Common myeloid progenitor, CD34-positive (primary cell): ENCODE measurements around the gene CXCR6.

ENCODE experiments used
- CTCF ChIA-PET: fragments of 350-600 bp; sonication (Branson Sonifier 250); formaldehyde crosslinking; loops from one replicate; lab custom pipeline; 2021; ENCODE audit warnings: antibody characterized with exemption; lab: Charles Lee
- POLR2A ChIA-PET: fragments of 350-600 bp; sonication (Branson Sonifier 250); formaldehyde crosslinking; loops from one replicate; lab custom pipeline; 2021; ENCODE audit warnings: antibody characterized with exemption; lab: Charles Lee
- DNase-seq, 3 donors: peaks; one replicate each; pipeline versions ENCODE4 v3.0.0 to v3.0.0-alpha.2; 2013
- H3K27ac ChIP-seq, 2 experiments: 1 replicate in 1 of 2; 2 replicates in 1 of 2; pipeline ENCODE4 v1.7.0; 2013; ENCODE audit warnings: inconsistent platforms in 2 of 2, low read length in 2 of 2, mild to moderate bottlenecking in 2 of 2, low read depth in 1 of 2, moderate library complexity in 1 of 2; ENCODE audit not compliant: severe bottlenecking in 2 of 2, insufficient read depth in 1 of 2, poor library complexity in 1 of 2
- H3K27me3 ChIP-seq, 5 experiments: replicated peaks in 2 of 5; 1 replicate in 3 of 5; 2 replicates in 2 of 5; pipeline versions ENCODE4 v1.6.1 to v1.7.0; 2013; ENCODE audit warnings: low read length in 4 of 5, mild to moderate bottlenecking in 2 of 5, moderate library complexity in 2 of 5, inconsistent platforms in 1 of 5; ENCODE audit not compliant: insufficient read depth in 5 of 5, control insufficient read depth in 4 of 5
- H3K36me3 ChIP-seq, 4 experiments: 1 replicate in 2 of 4; 2 replicates in 2 of 4; pipeline versions ENCODE4 v1.6.1 to v1.7.0; 2013; ENCODE audit warnings: low read length in 3 of 4, control low read depth in 1 of 4, mild to moderate bottlenecking in 1 of 4; ENCODE audit not compliant: control insufficient read depth in 4 of 4, insufficient read depth in 4 of 4
- H3K4me1 ChIP-seq, 4 experiments: 1 replicate in 3 of 4; 2 replicates in 1 of 4; pipeline versions ENCODE4 v1.6.1 to v1.7.1; 2013; ENCODE audit warnings: low read length in 3 of 4, mild to moderate bottlenecking in 3 of 4, control low read depth in 1 of 4, inconsistent platforms in 1 of 4, moderate library complexity in 1 of 4; ENCODE audit not compliant: control insufficient read depth in 4 of 4, insufficient read depth in 4 of 4; ENCODE audit errors: control extremely low read depth in 1 of 4
- H3K4me3 ChIP-seq, 7 experiments: 1 replicate in 4 of 7; 2 replicates in 3 of 7; pipeline versions ENCODE4 v1.5.1 to v1.7.0; 2013; ENCODE audit warnings: mild to moderate bottlenecking in 7 of 7, low read length in 6 of 7, moderate library complexity in 6 of 7, inconsistent platforms in 2 of 7, low read depth in 2 of 7, control low read depth in 1 of 7; ENCODE audit not compliant: insufficient read depth in 4 of 7, control insufficient read depth in 1 of 7; ENCODE audit errors: extremely low read depth in 1 of 7
- H3K9me3 ChIP-seq, 5 experiments: 1 replicate in 4 of 5; 2 replicates in 1 of 5; pipeline versions ENCODE4 v1.6.1 to v1.7.1; 2013; ENCODE audit warnings: low read length in 4 of 5, mild to moderate bottlenecking in 2 of 5, inconsistent platforms in 1 of 5, low read depth in 1 of 5, moderate library complexity in 1 of 5; ENCODE audit not compliant: control insufficient read depth in 4 of 5, insufficient read depth in 2 of 5; ENCODE audit errors: control extremely low read depth in 1 of 5
- WGBS: methylation state at CpG from one replicate; pipeline ENCODE4 v1.1.5; 2013; ENCODE audit not compliant: insufficient coverage; 5-methylcytosine and 5-hydroxymethylcytosine counted together

CXCR6 gene

DNA sequence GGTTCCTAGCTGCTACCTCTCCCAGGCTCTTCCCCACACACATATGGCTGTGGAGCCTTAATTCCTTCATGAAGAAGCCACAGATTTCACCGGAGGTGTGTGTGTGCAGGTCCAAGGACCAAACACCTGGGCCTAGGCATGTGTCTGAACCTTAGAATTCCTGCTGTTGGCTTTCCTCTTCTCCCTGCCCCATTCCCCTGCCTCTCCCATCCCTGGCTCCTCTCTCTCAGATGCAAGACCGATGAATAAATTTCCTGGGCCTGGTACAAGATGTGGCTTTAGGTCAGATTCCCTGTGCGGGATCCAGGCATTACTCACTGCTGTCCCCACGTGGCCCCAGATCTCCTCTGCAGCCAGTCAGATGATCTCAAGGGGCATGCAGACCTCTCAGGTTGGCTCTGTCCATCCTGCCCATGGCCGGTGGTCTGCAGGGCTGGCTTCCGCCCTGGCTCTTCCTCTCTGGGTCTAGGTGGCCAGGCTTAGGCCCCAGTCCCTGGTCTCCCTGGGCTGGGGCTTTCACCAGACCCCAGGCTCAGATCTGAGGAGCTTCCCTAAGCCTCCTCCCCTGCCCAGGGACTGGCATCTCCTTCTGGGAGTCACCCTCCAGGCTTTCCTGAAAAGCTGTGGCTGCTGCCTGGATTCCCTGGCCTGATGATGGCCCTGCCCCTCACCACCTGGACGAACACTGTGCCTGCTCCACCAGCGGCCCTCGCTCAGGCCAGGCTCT, 36.4 kb upstream of the CXCR6 start:
- WGBS = 88% methylated on average over 8 of the region's 9 CpGs
- Histone ChIP-seq H3K27ac (no peak overlapping the region), H3K4me1 (peaks cover 0 to 5% (median 1%) of the 10 kb centered on the region in 4 experiments), H3K27me3 (no peaks in the 10 kb centered on the region), H3K4me3 (no peak overlapping the region), H3K9me3 (peaks cover 0 to 7% (median 0%) of the 10 kb centered on the region in 5 experiments), H3K36me3 (no peaks in the 10 kb centered on the region)
- DNase-seq = peak in 1 of 3 donors; percentile 25
- ChIA-PET CTCF (interaction anchor here (0.7 to 3.4 kb wide), 4 partner anchors 15 to 159 kb away, joined by 3 to 15 read pairs (median 3); no protein-coding TSS in a partner anchor), POLR2A (no interaction called here)

DNA sequence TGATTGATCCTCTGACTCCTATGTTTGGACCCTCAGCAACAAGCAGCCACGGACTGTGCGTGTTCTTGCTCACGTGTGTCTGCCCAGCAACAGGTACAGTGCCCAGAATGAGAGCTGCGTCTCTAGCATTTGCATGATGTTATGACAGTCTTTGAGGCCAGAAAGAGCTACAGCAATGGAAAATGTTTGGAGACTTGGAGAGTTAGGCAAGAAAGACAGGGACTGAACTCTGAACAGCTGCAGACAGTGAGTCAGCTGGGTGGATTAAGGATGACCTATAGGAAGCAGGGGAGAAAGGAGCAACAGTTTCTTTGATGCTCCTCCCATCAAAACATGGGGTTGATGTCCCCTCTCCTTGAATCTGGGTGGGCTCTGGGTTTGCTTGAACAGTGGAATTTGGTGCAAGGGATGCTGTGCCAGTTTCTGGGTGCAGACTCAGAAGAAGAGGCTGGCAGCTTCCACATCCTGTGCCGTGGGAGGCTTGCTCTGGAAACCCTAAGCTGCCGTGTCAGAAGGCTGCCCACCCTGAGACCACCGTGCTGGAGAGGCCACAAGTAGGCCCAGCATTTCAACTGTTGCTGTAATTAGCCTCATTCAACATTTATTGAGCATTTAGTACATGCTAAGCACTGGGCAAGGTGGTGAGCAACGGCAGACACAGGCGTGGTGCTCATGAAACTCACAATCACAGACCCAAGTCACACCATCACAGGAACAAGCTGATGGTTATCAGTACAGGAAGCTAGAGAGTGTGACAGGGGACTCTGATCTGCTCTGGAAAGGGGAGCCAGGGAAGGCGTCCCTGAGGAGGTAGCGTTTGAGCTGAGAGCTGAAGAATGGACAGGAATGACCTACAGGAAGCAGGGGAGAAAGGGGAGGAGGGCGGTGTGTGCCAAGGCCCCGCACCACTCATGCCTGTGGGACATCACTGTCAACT, 35.2 kb upstream of the CXCR6 start:
- Histone ChIP-seq H3K27me3 (no peaks in the 10 kb centered on the region), H3K27ac (no peak overlapping the region), H3K36me3 (no peaks in the 10 kb centered on the region), H3K4me1 (peaks cover 0 to 5% (median 1%) of the 10 kb centered on the region in 4 experiments), H3K9me3 (peaks cover 0 to 7% (median 0%) of the 10 kb centered on the region in 5 experiments), H3K4me3 (no peak overlapping the region)
- DNase-seq = peak in 1 of 3 donors; percentile 14
- CTCF ChIA-PET = interaction anchor here (0.7 to 3.4 kb wide), 8 partner anchors 14 to 161 kb away, joined by 3 to 15 read pairs (median 3); no protein-coding TSS in a partner anchor
- WGBS = 78% methylated on average over 9 of the region's 13 CpGs
- POLR2A ChIA-PET = no interaction called here

DNA sequence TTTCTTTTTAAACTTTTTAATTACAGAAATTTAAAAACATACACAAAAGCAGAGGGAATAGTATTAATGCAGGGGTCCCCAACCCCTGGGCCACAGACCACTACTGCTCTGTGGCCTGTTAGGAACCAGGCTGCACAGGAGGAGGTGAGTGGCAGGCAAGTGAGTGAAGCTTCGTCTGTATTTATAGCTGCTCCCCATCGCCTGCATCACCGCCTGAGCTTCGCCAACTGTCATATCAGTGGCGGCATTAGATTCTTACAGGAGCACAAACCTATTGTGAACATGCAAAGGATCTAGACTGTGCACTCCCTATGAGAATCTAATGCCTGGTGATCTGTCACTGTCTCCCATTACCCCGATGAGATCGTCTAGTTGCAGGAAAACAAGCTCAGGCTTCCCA, 34.5 kb upstream of the CXCR6 start:
- Histone ChIP-seq H3K36me3 (no peaks in the 10 kb centered on the region), H3K4me1 (peaks cover 0 to 5% (median 1%) of the 10 kb centered on the region in 4 experiments), H3K9me3 (peaks cover 0 to 7% (median 0%) of the 10 kb centered on the region in 5 experiments), H3K27ac (no peak overlapping the region), H3K4me3 (no peak overlapping the region), H3K27me3 (no peaks in the 10 kb centered on the region)
- ChIA-PET CTCF (interaction anchor here (1.0 to 3.4 kb wide), 4 partner anchors 13 to 146 kb away, joined by 3 to 15 read pairs (median 4); no protein-coding TSS in a partner anchor), POLR2A (no interaction called here)
- no peak for DNase-seq
- 100% methylated on average over 4 of the region's 7 CpGs for WGBS

DNA sequence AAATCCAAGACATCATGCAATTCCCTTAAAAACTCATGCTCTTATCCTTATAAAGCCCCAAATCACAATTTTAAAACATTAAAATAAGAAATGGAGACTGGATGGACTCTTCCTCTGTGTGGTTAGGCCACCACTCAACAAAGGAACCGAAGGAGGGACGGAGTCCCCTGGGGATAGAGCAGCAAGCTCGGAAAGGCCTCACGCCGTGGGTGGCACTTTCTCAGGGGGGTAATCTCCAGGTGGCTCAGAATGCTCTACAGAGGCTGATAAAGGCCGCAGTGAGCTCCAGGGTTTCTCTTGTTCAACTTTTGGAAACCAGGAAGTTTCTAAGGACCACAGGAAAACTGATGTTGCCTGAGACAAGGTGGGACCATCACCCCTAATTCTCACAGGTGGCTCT, 33.7 kb upstream of the CXCR6 start:
- Histone ChIP-seq H3K9me3 (peaks cover 0 to 7% (median 0%) of the 10 kb centered on the region in 5 experiments), H3K4me3 (no peak overlapping the region), H3K4me1 (peaks cover 0 to 5% (median 1%) of the 10 kb centered on the region in 4 experiments), H3K27ac (no peak overlapping the region), H3K36me3 (no peaks in the 10 kb centered on the region), H3K27me3 (no peaks in the 10 kb centered on the region)
- ChIA-PET CTCF (no interaction called here), POLR2A (no interaction called here)
- DNase-seq = no peak
- 91% methylated on average over 6 of the region's 6 CpGs for WGBS

DNA sequence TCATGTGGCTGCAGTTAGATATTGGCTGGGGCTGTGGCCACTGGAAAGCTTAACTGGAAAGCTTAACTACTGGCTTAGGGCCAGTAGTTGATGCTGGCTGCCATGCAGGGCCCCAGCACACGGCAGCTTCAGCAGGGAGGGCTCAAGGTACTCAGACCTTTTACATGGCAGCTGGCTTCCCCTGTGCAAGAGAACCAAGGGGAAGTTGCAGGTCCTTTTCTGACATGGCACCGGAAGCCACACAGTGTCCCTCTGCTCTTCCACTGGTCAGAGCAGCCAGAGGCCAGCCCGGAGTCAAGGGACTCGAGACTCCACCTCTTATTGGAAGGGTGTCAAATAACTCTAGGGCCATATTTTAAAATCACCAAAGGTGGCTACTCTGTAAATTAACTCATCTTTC, 32.4 kb upstream of the CXCR6 start:
- POLR2A ChIA-PET = no interaction called here
- CTCF ChIA-PET = interaction anchor here (0.8 to 1.7 kb wide), 5 partner anchors 10 to 148 kb away, joined by 3 to 5 read pairs (median 4); no protein-coding TSS in a partner anchor

DNA sequence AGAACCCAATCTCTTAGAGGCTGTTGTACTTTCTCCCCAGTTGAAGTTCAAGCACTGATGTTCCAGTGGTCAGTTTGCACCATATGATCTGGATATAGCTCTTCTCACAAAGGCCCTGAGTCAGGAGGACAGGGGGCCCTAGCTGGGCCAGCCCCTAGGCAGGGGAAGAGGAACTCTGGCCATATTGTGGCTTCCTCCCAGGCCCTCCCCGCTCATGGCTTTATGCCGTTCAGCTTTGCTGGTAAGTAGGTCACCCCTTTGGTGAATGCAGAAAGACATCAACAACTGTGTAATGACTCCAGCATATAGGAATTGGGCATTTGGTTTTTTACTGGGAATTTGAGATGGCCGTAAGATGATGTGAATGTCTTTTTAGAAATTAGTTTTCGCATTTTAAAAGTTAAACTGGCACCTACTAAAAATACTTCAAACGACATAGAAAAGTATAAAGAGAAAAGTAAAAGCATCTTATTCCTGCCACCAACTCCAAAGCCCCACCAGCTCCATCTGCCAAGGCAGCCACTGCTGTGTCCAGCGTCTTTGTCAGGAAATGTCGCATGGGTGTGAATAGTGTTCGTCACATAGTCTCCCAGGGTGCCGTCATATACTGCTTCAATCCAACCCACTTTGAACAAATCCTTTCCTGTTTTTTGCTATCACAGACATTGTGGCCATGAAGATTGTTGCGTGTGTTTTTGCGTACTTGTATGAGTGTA, 31.6 kb upstream of the CXCR6 start:
- CTCF ChIA-PET = interaction anchor here (0.8 to 1.7 kb wide), 5 partner anchors 10 to 149 kb away, joined by 3 to 5 read pairs (median 4); no protein-coding TSS in a partner anchor
- WGBS = 87% methylated on average over 4 of the region's 11 CpGs
- Histone ChIP-seq H3K36me3 (no peaks in the 10 kb centered on the region), H3K4me3 (no peak overlapping the region), H3K4me1 (peaks cover 0 to 5% (median 1%) of the 10 kb centered on the region in 4 experiments), H3K9me3 (no peaks in the 10 kb centered on the region), H3K27ac (no peak overlapping the region), H3K27me3 (no peaks in the 10 kb centered on the region)
- no peak for DNase-seq
- POLR2A ChIA-PET = no interaction called here

More for the DNA sequence above, 32.4 kb upstream of the CXCR6 start:
- no peak for DNase-seq
- Histone ChIP-seq H3K4me3 (no peak overlapping the region), H3K27me3 (no peaks in the 10 kb centered on the region), H3K4me1 (peaks cover 0 to 5% (median 1%) of the 10 kb centered on the region in 4 experiments), H3K27ac (no peak overlapping the region), H3K9me3 (peaks cover 0 to 2% (median 0%) of the 10 kb centered on the region in 5 experiments), H3K36me3 (no peaks in the 10 kb centered on the region)
- WGBS = 90% methylated on average over 4 of the region's 4 CpGs
